GM12873 (cell line): ENCODE results near the gene CHAF1A.

ENCODE experiments used
- TF ChIP-seq, protein P1 (sequence below): IDR thresholded peaks from 2 replicates; pipeline ENCODE4 v1.5.1; 2012; ENCODE audit warnings: low read depth, mild to moderate bottlenecking, moderate library complexity, low read length, control low read depth; ENCODE audit not compliant: insufficient read depth; ENCODE audit errors: missing control alignments

CHAF1A gene

DNA sequence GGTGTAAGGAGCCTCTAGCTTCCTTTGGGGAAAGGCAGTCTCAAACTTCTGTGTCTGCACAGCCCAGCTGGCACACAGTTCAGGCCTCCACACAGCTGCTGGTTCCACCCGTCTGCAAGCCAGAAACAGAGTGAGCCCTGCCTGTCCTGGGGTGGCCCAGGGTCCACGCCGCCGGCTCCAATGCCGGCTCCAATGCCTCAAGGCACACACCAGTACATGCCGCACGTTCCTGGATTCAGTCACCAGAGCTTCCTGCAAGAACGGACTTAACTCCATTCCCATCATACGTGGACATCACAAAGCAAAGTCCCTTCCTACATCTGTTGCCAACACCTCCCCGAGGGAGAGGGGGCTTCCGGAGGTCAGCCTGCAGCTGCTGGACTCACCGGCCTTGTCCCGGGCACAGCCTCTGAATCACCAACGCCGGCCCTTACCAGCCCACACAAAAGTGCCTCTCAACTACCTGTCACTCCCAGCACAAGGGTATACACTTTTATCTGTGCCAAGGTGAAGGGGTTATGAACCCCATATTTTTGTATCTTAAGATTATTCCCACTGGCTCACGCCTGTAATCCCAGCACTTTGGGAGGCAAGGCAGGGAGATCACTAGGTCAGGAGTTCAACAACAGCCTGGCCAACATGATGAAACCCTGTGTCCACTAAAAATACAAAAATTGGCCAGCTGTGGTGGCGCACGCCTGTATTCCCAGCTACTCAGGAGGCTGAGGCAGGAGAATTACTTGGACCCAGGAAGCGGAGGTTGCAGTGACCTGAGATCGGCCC is 10.5 kb upstream of the CHAF1A start:
- TF ChIP-seq, protein P1, sequence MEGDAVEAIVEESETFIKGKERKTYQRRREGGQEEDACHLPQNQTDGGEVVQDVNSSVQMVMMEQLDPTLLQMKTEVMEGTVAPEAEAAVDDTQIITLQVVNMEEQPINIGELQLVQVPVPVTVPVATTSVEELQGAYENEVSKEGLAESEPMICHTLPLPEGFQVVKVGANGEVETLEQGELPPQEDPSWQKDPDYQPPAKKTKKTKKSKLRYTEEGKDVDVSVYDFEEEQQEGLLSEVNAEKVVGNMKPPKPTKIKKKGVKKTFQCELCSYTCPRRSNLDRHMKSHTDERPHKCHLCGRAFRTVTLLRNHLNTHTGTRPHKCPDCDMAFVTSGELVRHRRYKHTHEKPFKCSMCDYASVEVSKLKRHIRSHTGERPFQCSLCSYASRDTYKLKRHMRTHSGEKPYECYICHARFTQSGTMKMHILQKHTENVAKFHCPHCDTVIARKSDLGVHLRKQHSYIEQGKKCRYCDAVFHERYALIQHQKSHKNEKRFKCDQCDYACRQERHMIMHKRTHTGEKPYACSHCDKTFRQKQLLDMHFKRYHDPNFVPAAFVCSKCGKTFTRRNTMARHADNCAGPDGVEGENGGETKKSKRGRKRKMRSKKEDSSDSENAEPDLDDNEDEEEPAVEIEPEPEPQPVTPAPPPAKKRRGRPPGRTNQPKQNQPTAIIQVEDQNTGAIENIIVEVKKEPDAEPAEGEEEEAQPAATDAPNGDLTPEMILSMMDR: no peak

DNA sequence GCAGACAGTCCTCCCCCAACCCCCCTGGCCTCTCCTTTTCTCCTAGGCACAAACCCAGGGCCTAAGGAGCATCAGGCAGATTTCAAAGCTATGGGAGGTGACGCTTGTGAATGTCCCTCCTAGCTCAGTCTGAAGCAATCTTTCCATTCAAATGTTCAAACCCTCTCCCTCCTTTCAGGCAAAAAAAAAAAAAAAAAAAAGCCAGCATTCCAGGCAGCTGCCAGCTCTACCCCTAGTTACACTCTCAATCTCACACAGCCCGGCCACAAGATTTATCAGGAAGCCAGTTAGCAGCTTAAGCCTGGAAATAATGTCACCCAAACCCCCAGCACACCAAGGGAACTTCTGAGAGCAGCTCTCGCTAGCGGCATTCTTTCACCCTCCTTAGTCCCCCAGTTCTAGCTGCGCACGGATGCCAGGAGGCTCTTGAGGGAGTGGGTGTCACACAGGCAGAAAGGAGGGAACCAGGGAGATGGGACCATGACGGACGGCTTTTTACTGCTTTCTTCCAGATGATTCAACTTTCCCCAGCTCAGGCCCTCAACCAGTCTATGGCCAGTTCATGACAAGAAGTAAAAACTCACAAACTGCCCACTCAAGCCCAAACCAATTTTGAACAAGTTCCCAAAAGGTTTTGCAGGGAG is 8.4 kb upstream of the CHAF1A start:
- TF ChIP-seq, protein P1: no peak

DNA sequence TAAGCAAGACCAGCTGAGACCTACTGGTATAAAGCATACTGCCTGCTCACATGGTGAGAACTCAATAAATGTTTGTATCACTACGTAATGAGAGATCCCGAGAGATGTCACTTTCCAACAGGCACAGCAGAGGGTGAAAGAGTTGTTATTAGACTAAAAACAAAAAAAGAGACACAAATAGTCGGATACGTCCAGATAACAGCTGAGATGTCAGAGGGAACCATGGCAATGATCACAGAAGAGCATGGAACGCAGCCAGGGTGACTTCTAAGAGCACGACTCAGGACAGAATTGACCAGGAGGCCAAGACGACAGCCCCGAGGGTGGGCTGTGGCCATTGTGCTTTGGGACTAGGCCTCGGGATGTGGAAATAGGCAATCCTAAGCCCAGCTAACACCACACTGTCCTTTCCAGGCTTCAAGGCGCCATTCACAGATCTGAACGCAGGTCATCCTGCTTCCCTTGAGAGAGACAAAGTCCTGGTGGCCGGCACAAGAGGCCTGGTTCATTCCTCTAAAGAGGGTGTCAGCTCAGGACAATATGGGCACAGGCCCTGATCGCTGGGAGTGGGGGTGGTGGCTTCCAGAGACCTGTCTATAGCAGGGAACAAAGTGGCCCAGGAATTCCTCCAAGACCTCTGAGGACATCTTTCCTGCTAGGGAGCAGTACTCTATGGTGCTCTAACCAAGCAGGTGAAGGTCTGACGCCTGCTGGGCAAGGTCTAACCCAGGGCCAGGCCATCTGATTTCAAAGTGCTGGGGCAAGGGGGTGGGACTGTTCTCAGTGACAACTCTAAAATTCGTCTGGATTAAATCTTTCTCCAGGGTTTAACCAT is 5.3 kb upstream of the CHAF1A start:
- TF ChIP-seq, protein P1: no peak

- TF ChIP-seq, protein P1: no peak
Observed at GRCh38 chr19:4399812-4400134, 2.7 kb upstream of the CHAF1A start.

DNA sequence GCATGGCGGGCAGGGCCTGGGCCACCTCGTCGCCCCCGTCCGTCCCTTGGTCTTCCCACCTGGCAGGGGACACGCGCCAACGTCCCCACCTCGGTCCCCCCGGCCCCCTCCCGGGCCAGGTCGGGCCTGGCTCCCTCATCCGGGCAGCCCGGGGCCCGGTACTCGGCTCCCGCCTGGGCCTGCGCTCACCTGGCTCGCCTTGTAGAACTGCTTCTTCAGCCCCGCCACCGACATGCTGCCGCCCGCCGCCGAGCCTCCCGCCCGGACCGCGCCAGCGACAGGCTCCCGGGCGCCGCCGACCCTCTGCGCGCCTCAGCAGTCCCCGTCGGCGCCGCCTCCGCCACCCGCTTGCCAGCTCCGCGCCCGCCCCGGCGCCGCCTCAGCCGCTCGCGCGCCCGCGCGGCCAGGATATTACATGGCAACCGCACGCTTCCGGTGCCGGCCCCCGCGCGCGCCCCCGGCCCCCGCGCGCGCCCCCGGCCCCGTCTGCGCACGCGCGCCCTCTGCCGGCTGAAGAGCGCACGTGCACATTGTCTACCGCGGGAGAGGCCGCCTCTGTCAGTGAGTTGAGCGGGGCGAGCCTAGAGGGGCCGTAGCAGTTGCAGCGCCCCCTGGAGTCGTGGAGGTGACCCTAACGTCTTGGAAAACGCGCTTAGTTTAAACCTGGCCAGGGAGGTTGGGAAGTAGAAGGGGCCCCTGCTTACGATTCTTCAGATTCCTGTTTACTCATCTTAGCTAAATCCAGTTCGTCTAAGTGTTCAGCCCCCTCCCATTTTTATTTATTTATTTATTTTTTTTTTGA is 2.1 kb upstream of the CHAF1A start, which contains the start of gene SH3GL1:
TSS of gene SH3GL1 (minus strand) at position 413 of the 802 bp plus-strand sequence. CDS start at position 234, 179 bp downstream.
- TF ChIP-seq, protein P1: peak; percentile 92

- TF ChIP-seq, protein P1: no peak
Observed at GRCh38 chr19:4401769-4402170, 670 bp upstream of the CHAF1A start.
